Central memory CD4-positive, alpha-beta T cell (primary cell): ENCODE results near the gene DMAP1.

Experiments used
- DNase-seq: peaks from one replicate; pipeline ENCODE4 v3.0.0; 2022

The DMAP1 gene

GRCh38 chr1:44256762-44257554 lies 43.7 kb downstream of the DMAP1 start:
- no peak for DNase-seq

- no peak for DNase-seq
These were observed 45.8 kb downstream of the DMAP1 start for GRCh38 chr1:44259090-44259489.

- no peak for DNase-seq
These were observed 47.5 kb downstream of the DMAP1 start for GRCh38 chr1:44260792-44261170.

GRCh38 chr1:44261171-44261817 lies 48.0 kb downstream of the DMAP1 start:
- DNase-seq: no peak

- no peak for DNase-seq
These were observed 48.7 kb downstream of the DMAP1 start for GRCh38 chr1:44261962-44262361.

GRCh38 chr1:44262414-44262813 lies 49.1 kb downstream of the DMAP1 start:
- no peak for DNase-seq

- no peak for DNase-seq
These were observed 49.7 kb downstream of the DMAP1 start for GRCh38 chr1:44262816-44263567.

GRCh38 chr1:44263568-44264450 lies 50.5 kb downstream of the DMAP1 start:
- DNase-seq: no peak

GRCh38 chr1:44264451-44264771 lies 51.1 kb downstream of the DMAP1 start:
- no peak for DNase-seq

GRCh38 chr1:44265656-44266358 lies 52.5 kb downstream of the DMAP1 start:
- DNase-seq: no peak

GRCh38 chr1:44266400-44267344 lies 53.4 kb downstream of the DMAP1 start:
- DNase-seq: no peak

GRCh38 chr1:44267438-44267837 lies 54.2 kb downstream of the DMAP1 start:
- DNase-seq: no peak

- DNase-seq: no peak
These were observed 54.8 kb downstream of the DMAP1 start for GRCh38 chr1:44268054-44268453.
